Liver (tissue), 9 donors: ENCODE data around the gene IFNA14. TPM values are rescaled to one million over a fixed set of nuclear protein-coding genes. Genes with fewer than 3 reads are reported as not detected.
"Not testable (repeated sequence)": the region's sequence is repeated elsewhere in the genome, so short reads cannot be mapped to it uniquely, and the experiment has no call there.

Experiments
- DNase-seq: peaks from one replicate; pipeline ENCODE4 v3.0.0-alpha.2; 2017; ENCODE audit warnings: low spot score
- H3K27ac ChIP-seq, 2 donors: one replicate each; pipeline ENCODE4 v1.7.0; 2013; ENCODE audit warnings: inconsistent platforms in 2 of 2, low read length in 2 of 2, control low read depth in 1 of 2, low read depth in 1 of 2, mild to moderate bottlenecking in 1 of 2
- H3K27me3 ChIP-seq, 4 donors: one replicate each; pipeline versions ENCODE4 v1.6.1 to v1.7.0; 2013; ENCODE audit warnings: low read length in 3 of 4, inconsistent platforms in 1 of 4, mild to moderate bottlenecking in 1 of 4, moderate library complexity in 1 of 4; ENCODE audit not compliant: control insufficient read depth in 4 of 4, insufficient read depth in 4 of 4
- H3K36me3 ChIP-seq, 4 donors: one replicate each; pipeline versions ENCODE4 v1.6.1 to v1.7.0; 2013; ENCODE audit warnings: low read length in 3 of 4, mild to moderate bottlenecking in 3 of 4, low read depth in 1 of 4, moderate library complexity in 1 of 4; ENCODE audit not compliant: control insufficient read depth in 4 of 4, insufficient read depth in 3 of 4
- H3K4me1 ChIP-seq, 4 donors: one replicate each; pipeline versions ENCODE4 v1.6.1 to v1.7.0; 2013; ENCODE audit warnings: low read length in 3 of 4, mild to moderate bottlenecking in 3 of 4, moderate library complexity in 1 of 4; ENCODE audit not compliant: control insufficient read depth in 4 of 4, insufficient read depth in 4 of 4
- H3K4me3 ChIP-seq, 3 donors: one replicate each; pipeline versions ENCODE4 v1.6.1 to v1.7.0; 2013; ENCODE audit warnings: low read length in 3 of 3, control low read depth in 1 of 3, low read depth in 1 of 3, mild to moderate bottlenecking in 1 of 3
- H3K9ac ChIP-seq, 2 donors: one replicate each; pipeline ENCODE4 v1.7.0; 2013; ENCODE audit warnings: low read length in 2 of 2, mild to moderate bottlenecking in 2 of 2, moderate library complexity in 2 of 2, control low read depth in 1 of 2, low read depth in 1 of 2
- H3K9me3 ChIP-seq, 4 donors: one replicate each; pipeline versions ENCODE4 v1.6.1 to v1.7.0; 2013; ENCODE audit warnings: low read length in 3 of 4; ENCODE audit not compliant: control insufficient read depth in 4 of 4
- ATF3 ChIP-seq: IDR thresholded peaks from 2 replicates; pipeline ENCODE4 v1.6.1; 2016; ENCODE audit warnings: antibody characterized with exemption
- CTCF ChIP-seq: fragments of 150-350 bp; IDR thresholded peaks from 2 replicates; pipeline ENCODE4 v1.5.1; 2017; ENCODE audit warnings: improper control_type of control experiment, low read depth, low read length; ENCODE audit not compliant: missing input control
- HNF4A ChIP-seq, 2 donors: conservative IDR thresholded peaks; 2 replicates each; pipeline ENCODE4 v1.6.1; 2016; ENCODE audit warnings: antibody characterized with exemption in 2 of 2, mild to moderate bottlenecking in 2 of 2
- HNF4G ChIP-seq: IDR thresholded peaks from 2 replicates; pipeline ENCODE4 v1.6.1; 2016; ENCODE audit warnings: antibody characterized with exemption
- JUND ChIP-seq, 2 donors: IDR thresholded peaks; 2 replicates each; pipeline ENCODE4 v1.6.1; 2016; ENCODE audit warnings: antibody characterized with exemption in 2 of 2
- RAD21 ChIP-seq, 2 donors: IDR thresholded peaks; 2 replicates each; pipeline ENCODE4 v1.6.1; 2016; ENCODE audit warnings: antibody characterized with exemption in 2 of 2, mild to moderate bottlenecking in 2 of 2
- REST ChIP-seq: IDR thresholded peaks from 2 replicates; pipeline ENCODE4 v1.6.1; 2016; ENCODE audit warnings: antibody characterized with exemption, mild to moderate bottlenecking
- RXRA ChIP-seq, 2 donors: IDR thresholded peaks; 2 replicates each; pipeline ENCODE4 v1.6.1; 2017 to 2018; ENCODE audit warnings: antibody characterized with exemption in 2 of 2, mild to moderate bottlenecking in 1 of 2
- SP1 ChIP-seq: IDR thresholded peaks from 2 replicates; pipeline ENCODE4 v1.6.1; 2018; ENCODE audit warnings: antibody characterized with exemption, mild to moderate bottlenecking
- YY1 ChIP-seq: IDR thresholded peaks from 2 replicates; pipeline ENCODE4 v1.6.1; 2016; ENCODE audit warnings: antibody characterized with exemption, mild to moderate bottlenecking
- WGBS: extraction: QIAGEN DNeasy Blood & Tissue Kit; methylation state at CpG from one replicate; pipeline ENCODE4 v1.1.7; 2013; 5-methylcytosine and 5-hydroxymethylcytosine counted together
- polyA plus RNA-seq, 2 donors: library from polyadenylated mRNA; stranded (reverse) in 1 of 2; unstranded in 1 of 2; fragments of 200-250 nt in 1 of 2; fragments of >200 nt in 1 of 2; fragmentation: Nextera tagmentation in 1 of 2; extraction: Ambion mirVana in 1 of 2; gene quantifications; one replicate each; pipeline versions ENCODE4 v1.2.1 to v1.2.3, GENCODE V29; 2013 to 2015
- total RNA-seq, 2 donors: library from RNA; depleted of rRNA; stranded (reverse); fragments of >200 nt; gene quantifications; one replicate each; pipeline ENCODE4 v1.2.3, GENCODE V29; 2014
- donor health status: healthy.
- donor health status: healthy.
- donor health status: healthy.
- donor health status: healthy.
- donor health status: healthy.

Gene IFNA14
- total and polyA plus RNA-seq, 4 donors: not detected

GRCh38 chr9:21228122-21228521, 11.7 kb downstream of the IFNA14 start, which contains the start of gene IFNA17:
Gene IFNA17, minus strand, starts transcription at chr9:21228222. Its CDS starts 49 bp downstream, at chr9:21228173.
- H3K27me3 ChIP-seq: peaks cover 0 to 2% (median 0%) of the 10 kb centered on the region in 4 donors
- H3K4me1 ChIP-seq: no peaks in the 10 kb centered on the region
- no peak within 1 kb of the TSS for H3K9ac ChIP-seq
- no peaks in the 10 kb centered on the region for H3K36me3 ChIP-seq
- 85% methylated on average over 2 of the region's 2 CpGs for WGBS
- no peak within 1 kb of the TSS for H3K4me3 ChIP-seq
- H3K9me3 ChIP-seq: no peaks in the 10 kb centered on the region
- TF ChIP-seq CTCF: no peak
- TF ChIP-seq REST: no peak
- TF ChIP-seq JUND (IDR thresholded peaks at IDR 0.05): no peak
- TF ChIP-seq RXRA (IDR thresholded peaks at IDR 0.05): no peak
- TF ChIP-seq SP1: no peak
- no peak for TF ChIP-seq HNF4G
- TF ChIP-seq ATF3: no peak
- TF ChIP-seq YY1: no peak
- DNase-seq: no peak
- H3K27ac ChIP-seq: no peak within 1 kb of the TSS

- H3K27ac ChIP-seq, H3K27me3 ChIP-seq: not testable (repeated sequence)
- 72% methylated on average over 1 of the region's 1 CpG for WGBS
These were observed 22.6 kb downstream of the IFNA14 start, which contains the start of gene IFNA16 for GRCh38 chr9:21217211-21217610. Gene IFNA16, minus strand, starts transcription at chr9:21217311. Its CDS starts 6 bp downstream, at chr9:21217305.

GRCh38 chr9:21213411-21214326, 26.1 kb downstream of the IFNA14 start:
- H3K9ac ChIP-seq, DNase-seq, H3K9me3 ChIP-seq, H3K27ac ChIP-seq, H3K4me1 ChIP-seq, H3K36me3 ChIP-seq, H3K4me3 ChIP-seq, H3K27me3 ChIP-seq: not testable (repeated sequence)
- TF ChIP-seq HNF4A (conservative IDR thresholded peaks at IDR 0.05): peak in 1 of 2 donors; percentile 16
- peak; percentile 27 to 36 for TF ChIP-seq RAD21 (IDR thresholded peaks at IDR 0.05)
- WGBS: 41% methylated on average over 5 of the region's 5 CpGs

More at GRCh38 chr9:21217211-21217610, 22.6 kb downstream of the IFNA14 start, which contains the start of gene IFNA16:
- H3K4me1 ChIP-seq, DNase-seq, H3K36me3 ChIP-seq, H3K9me3 ChIP-seq, H3K9ac ChIP-seq, H3K4me3 ChIP-seq: not testable (repeated sequence)

- not testable (repeated sequence) for H3K4me1 ChIP-seq, H3K9me3 ChIP-seq, H3K9ac ChIP-seq, H3K27me3 ChIP-seq, H3K4me3 ChIP-seq, H3K27ac ChIP-seq, H3K36me3 ChIP-seq, DNase-seq
- 63% methylated on average over 2 of the region's 2 CpGs for WGBS
These were observed 27.6 kb downstream of the IFNA14 start for GRCh38 chr9:21212160-21212559.

- not testable (repeated sequence) for H3K36me3 ChIP-seq, DNase-seq, H3K9me3 ChIP-seq, H3K27me3 ChIP-seq, H3K4me3 ChIP-seq, H3K4me1 ChIP-seq, H3K27ac ChIP-seq, H3K9ac ChIP-seq
- 76% methylated on average over 2 of the region's 2 CpGs for WGBS
These were observed 29.0 kb downstream of the IFNA14 start for GRCh38 chr9:21210782-21211181.
